HG03060 (cell line): ENCODE data around the gene WBP1L.
"Not testable (repeated sequence)": the region's sequence is repeated elsewhere in the genome, so short reads cannot be mapped to it uniquely, and the experiment has no call there.

Experiments
- ATAC-seq: cut with Tn5 transposase; IDR thresholded peaks from one replicate; pipeline ENCODE4 v1.9.1; 2021; ENCODE audit warnings: low read depth, moderate number of reproducible peaks; ENCODE audit not compliant: unreplicated experiment

Gene WBP1L

DNA sequence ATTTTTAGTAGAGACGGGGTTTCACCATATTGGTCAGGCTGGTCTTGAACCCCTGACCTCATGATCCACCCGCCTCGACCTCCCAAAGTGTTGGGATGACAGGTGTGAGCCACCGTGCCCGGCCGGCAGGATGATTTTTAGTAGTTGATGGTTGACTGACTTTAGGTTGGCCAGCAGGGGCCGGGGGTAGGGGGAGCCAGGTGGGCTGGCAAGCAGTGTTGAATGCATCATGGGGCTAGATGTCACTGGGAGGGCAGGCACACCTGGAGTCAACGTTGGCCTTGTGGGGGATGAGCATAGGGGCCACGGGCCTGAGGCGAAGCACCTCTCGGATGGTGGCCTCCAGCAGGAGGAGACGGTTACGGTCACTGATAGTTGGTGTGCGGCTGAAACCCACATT lies 88.5 kb downstream of the WBP1L start:
- ATAC-seq, result no peak

DNA sequence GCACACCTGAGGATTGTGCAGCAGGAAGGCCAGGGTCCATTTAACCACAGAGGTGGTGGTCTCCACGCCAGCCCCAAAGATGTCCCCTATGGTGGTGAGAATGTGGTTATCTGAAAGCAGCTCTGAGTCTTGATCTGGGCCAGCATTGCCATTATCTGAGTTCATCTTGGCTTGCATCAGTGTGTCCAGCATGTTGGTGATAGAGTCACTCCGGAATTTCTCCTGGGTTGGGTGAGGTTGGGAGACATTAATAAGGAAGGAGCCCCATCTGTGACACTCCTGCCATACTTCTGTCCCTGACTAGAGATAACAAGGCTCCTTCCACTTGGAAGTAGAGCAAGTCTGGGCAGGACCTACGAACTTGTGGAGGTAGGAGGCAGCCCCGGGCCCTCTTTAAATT lies 89.2 kb downstream of the WBP1L start:
- ATAC-seq, result no peak

DNA sequence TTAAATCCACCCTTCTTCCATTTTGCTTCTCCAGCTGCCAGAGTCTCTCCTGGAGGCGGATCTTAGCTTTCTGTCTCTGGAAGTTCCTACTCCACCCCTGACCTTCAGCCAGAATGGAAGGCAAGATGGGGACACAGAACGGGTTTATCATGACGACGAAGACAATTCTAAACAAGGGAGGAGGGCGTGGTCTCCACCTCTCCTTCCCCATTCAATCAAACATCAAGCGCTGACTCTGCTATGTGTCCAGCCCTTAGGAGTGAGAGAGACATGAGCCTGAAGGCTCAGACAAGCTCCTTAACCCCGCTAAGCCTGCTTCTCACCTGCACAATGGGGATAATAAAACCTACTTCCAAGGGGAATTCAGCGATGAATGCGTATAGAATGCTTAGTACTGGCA lies 90.4 kb downstream of the WBP1L start:
- no peak for ATAC-seq

DNA sequence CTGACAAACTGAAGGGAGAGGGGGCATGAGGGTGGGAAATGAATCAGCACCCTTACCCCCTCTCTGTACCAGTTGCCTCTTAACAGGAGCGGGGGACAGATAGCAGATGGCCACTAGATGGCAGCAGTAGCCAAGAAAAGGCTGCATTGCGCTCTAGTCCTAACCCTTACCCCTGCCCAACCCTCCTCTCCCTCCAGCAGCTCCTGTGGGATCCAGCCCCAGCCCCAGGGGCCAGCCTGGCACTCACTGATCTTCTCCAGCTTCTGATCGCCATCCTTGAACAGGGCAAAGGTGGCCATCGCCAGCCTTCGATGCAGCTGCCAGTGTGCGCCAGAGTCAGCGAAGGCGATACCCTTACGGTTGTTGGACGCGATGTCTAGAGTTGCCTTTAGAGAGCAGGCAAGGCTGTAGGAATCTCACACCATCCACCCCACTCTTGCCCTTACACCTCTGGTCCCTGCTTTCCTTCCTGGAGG lies 91.3 kb downstream of the WBP1L start:
- no peak for ATAC-seq

DNA sequence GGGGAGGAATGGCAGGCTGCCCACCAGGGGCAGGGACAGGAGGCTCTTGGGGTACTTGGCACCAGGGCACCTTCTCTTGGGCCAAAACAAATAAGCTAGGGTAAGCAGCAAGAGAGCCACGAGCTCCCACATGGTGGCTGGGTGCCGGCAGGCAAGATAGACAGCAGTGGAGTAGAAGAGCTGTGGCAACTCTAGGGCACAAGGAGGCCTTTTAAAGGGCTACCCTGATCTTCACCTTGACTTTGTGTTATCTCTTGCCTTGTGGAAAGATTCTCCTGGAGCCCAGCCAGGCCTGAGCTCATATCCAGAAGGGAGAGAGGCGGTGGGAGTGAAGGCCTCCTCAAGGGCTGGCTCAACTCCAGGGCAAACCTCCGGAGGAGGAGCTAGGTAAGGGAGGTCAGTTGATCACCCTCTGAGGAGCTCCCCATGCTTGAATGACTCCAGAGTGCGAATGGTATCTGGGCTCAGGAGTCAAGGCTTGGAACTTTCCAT lies 93.5 kb downstream of the WBP1L start, which contains the start of gene CYP17A1:
TSS of gene CYP17A1 (minus strand) at position 184 of the 492 bp plus-strand sequence. CDS start at position 132, 52 bp downstream.
- no peak for ATAC-seq

DNA sequence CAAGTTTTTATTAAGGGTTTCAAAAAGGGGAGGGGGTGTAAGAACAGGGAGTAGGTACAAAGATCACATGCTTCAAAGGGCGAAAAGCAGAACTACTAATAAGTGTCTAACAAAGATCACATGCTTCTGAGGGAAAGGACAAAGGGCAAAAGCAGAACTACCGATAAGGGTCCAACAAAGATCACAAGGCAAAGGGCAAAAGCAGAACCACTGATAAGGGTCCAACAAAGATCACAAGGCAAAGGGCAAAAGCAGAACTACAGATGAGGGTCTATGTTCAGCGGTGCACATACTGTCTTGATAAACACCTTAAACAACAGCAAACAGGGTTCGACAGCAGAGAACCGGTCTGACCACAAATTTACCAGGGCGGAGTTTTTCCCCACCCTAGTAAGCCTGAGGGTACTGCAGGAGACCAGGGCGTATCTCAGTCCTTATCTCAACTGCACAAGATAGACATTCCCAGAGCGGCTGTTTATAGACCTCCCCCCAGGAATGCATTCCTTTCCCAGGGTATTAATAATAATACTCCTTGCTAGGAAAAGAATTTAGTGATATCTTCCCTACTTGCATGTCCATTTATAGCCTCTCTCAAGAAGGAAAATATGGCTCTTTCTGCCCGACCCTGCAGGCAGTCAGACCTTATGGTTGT lies 94.7 kb downstream of the WBP1L start:
- not testable (repeated sequence) for ATAC-seq

DNA sequence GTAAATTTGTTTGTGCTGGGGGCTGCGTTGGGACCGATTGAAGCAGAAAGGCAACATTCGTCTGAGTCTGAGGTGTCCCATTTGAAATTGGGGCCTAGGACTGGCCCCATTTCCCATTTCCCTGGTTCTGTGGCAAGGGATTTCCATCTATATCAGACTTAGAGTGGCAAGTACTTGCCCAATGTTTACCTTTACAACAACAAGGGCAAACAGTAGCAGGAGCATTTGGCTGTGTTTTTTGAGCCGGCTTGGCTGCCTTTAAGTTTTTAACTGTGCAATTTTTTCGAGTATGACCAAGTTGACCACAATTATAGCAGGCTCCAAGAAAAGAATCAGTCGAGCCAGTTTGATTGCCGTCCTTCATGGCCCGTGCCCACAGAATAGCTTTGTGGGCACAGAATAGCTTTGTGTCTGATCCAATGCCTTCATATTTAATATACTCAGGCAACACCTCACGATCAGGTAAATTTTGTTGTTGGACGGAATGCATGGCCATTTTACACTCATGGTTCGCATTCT lies 98.1 kb downstream of the WBP1L start:
- ATAC-seq, result no peak

DNA sequence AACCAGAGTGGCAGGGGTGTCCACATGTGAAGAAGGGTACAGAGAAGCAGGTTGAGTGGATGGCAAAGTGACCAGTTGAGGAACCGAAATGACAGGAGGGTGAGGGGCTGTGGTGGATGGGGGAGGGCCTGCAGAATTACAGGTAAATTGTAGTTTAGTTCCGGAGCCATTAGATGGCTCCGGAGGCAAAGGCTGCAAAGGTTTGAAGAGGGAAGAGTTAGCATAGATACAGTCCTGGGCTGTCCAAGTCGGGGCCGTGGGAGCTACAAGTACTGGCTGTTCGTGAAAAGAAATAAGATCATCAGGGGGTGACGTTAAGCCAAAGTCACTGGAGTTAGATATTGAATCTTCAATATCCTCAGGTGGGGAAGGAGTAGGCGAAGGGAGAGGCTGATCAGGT lies 99.4 kb downstream of the WBP1L start:
- not testable (repeated sequence) for ATAC-seq

DNA sequence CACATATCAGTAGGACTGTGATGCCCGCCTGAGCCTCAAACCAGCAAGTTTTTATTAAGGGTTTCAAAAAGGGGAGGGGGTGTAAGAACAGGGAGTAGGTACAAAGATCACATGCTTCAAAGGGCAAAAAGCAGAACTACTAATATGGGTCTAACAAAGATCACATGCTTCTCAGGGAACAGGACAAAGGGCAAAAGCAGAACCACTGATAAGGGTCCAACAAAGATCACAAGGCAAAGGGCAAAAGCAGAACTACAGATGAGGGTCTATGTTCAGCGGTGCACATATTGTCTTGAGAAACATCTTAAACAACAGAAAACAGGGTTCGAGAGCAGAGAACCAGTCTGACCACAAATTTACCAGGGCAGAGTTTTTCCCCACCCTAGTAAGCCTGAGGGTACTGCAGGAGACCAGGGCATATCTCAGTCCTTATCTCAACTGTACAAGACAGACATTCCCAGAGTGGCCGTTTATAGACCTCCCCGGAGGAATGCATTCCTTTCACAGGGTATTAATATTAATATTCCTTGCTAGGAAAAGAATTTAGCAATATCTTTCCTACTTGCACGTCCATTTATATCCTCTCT lies 100.5 kb downstream of the WBP1L start:
- not testable (repeated sequence) for ATAC-seq

DNA sequence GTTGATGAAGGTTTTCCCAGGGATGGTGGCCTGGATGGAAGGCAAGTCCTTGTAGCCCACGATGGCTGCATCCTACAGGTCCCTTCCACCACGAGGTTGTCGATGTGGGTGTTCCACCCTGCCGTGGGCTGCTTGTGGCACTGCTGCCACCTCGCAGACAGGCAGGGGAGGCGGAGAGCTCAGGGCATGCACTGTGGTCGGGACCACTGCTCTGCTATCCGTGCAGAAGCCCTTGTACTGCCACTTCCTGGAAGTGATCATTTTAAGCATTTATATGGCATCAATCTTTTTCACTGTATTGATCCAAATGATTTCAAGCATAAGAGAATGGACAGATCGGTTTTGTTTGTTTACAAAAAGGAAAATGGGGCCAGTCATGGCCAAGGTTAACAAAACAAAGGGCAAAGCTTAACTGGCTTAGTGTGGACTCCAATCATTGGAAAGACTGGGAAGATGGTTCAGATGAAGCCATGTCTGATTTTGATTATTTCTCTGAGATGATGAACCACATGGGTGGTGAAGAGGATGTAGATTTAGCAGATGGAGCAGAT lies 101.7 kb downstream of the WBP1L start:
- no peak for ATAC-seq

DNA sequence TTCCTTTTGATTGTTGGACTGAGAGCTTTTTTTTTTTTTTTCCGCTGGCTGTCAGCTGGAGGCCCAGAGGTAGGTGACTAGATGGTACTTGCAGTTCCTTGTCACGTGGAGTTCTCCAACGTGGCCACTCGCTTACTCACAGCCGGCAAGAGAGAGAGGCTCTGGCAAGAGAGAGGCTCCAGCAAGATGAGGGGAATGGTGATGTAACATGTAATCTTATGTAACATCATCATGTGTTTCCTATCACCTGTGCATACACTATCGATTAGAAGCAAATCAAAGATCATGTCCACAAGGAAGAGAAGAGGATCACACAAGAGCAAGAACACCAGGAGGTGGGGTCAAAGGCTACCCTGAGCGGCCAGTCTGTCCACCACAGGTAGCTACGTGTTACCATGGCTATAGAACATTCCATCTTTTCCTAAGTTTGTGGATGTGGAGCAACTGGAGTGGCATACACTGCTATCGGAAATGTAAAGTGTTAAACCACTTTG lies 106.3 kb downstream of the WBP1L start:
- ATAC-seq, result no peak

DNA sequence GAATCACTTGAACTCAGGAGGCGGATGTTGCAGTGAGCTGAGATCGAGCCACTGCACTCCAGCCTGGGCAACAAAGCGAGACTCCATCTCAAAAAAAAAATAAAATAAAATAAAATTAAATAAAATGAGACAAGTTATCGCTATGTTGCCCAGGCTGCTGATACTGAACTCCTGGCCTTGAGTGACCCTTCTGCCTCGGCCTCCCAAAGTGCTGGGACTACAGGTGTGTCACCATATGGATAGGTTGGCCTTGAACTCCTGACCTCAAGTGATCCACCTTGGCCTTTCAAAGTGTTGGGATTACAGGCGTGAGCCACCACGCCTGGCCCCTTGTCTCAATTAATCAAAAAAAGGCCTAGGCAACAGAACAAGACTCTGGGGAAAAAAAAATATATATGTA lies 109.5 kb downstream of the WBP1L start:
- ATAC-seq, result not testable (repeated sequence)

DNA sequence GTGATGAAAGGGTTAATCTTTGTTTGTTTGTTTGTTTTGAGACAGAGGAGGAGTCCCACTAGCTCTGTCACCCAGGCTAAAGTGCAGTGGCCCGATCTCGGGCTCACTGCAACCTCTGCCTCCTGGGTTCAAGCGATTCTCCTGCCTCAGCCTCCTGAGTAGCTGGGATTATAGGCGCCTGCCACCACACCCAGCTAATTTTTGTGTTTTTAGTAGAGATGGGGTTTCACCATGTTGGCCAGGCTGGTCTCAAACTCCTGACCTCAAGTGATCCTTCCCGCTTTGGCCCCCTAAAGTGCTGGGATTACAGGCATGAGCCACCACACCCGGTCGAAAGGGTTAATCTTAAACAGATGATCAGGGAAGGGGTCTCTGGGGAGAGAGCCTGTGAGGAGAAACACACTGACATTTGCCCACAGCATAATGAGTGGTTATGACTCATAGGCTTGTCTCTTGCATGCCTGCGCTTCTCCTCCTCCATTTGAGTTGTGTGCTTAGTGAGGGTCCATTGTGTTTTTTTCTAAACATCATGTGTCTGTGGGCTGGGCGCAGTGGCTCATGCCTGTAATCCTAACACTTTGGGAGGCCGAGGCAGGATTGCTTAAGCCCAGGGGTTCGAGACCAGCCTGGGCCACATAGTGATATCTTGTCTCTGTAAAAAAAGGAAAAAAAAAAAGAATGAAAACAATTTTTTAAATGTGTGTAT lies 112.1 kb downstream of the WBP1L start:
- ATAC-seq, result not testable (repeated sequence)

DNA sequence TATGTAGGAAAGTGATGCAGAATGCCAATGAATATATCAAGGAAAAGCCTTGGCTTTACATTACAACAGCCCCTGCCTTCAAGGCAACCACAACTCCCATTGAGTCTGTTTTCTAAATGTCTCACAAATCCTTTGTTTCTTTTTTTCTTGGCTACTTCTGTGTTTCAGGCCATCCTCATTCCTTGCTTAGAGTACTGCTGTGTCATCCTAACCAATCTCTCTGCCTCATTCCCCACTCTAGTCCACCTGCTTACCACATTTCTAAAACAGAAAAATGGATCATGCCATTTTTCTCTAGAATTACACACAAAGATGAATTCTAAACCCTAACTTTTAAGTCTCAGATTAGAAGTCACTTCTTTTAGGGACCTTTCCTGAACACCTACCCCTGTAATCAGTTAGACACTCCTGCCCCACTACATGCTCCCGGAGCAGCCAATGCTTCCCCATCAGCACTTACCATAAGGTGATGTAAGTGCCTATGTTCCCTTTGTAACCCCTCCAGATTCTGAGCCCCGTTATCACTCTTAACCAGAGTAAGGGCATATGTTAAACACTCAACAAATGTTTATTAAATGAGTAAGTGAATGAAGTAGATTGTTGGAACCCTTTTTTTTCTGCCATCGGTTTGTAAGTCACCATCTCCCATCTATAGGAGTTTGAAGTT lies 113.1 kb downstream of the WBP1L start:
- no peak for ATAC-seq

DNA sequence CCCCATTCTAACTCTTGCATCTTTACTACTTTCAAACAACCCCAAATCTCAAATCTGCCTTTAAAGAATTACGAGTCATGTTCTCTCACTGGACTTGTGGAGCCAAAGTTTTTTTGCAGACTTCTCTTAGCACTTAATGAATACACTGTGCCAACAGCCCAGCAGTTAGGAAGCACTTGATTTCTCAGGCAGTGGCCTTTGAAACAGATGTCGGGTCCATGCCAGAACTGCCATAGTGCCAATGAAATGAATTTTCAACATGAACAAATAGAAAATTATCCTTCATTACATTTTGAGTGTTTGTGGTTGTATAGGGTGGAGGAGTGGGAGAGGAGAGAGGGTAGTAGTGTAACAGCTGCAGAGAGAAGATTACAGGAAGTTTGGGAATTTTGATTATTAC lies 116.2 kb downstream of the WBP1L start:
- no peak for ATAC-seq

DNA sequence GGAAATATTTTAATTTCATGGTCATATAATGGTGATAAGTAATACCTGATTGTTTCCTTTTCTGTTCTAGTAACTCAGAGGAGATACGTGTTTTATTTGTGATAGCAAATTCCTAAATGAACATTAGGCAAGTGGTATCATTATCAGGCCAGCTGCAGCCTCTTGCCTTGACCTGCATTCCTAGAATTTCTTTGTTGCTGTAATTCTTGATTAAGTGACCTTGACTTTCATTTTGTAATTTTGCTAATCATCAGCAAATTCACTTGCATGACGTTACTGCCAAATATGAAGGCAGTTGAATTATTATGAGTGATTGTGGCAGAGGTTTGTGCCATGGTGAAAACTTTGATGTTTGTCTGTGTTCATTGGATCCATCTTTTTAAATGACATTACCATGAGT lies 119.9 kb downstream of the WBP1L start:
- no peak for ATAC-seq

DNA sequence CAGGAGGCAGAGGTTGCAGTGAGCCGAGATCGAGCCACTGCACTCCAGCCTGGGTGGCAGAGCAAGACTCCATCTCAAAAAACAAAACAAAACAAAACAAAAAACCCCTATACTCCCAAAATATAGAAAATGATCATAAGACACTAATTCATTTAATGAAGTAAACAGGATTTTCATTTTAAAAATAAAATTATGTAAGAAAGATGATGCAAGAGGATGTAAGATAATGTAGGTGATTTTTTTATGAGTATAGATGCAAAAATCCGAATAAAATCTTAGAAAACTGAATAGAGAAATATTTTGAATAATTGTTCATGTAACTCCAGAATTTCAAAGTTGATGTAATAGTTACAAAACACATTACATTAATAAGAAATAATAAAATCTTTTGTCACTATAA lies 121.9 kb downstream of the WBP1L start:
- no peak for ATAC-seq
